ENCODE measurements around the gene AMOTL1. TPM values are rescaled to one million over a fixed set of nuclear protein-coding genes. Genes with fewer than 3 reads are reported as not detected.

Gene AMOTL1
- total RNA-seq, 1 donor from 2014 or later = 35.9 TPM

DNA sequence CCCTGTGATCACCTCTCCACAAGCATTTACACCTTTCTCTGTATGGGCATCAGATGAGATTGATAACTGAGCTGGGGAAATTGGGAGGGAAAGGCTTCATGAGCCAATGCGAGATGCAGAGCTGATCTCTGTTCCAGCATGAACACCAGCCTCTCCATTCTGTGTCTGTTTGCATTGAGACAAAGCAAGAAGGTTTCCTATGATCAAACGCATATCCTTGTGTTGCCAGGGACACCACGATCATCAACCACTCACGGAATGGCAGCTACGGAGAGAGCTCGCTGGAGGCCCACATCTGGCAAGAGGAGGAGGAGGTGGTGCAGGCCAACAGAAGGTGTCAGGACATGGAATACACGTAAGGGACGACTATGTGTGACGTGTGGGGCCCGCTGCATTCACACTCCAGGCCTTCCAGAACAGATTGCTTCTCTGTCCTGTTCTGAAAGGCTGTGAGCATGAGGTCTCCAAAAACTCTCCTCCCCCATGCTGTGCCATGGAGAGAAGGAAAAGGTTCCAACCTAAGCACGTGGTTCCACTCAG lies 96.4 kb downstream of the AMOTL1 start:
- DNase-seq (ENCODE audit: low spot score) = no peak
- peaks cover 57% of the 10 kb centered on the region for H3K36me3 Mint-ChIP-seq (ENCODE audit: low read depth, unreplicated experiment)
- peaks cover 12% of the 10 kb centered on the region for H3K4me1 Mint-ChIP-seq (ENCODE audit: unreplicated experiment)
- H3K27me3 Mint-ChIP-seq (ENCODE audit: unreplicated experiment) = peaks cover 7% of the 10 kb centered on the region
- TF ChIP-seq, protein P1, sequence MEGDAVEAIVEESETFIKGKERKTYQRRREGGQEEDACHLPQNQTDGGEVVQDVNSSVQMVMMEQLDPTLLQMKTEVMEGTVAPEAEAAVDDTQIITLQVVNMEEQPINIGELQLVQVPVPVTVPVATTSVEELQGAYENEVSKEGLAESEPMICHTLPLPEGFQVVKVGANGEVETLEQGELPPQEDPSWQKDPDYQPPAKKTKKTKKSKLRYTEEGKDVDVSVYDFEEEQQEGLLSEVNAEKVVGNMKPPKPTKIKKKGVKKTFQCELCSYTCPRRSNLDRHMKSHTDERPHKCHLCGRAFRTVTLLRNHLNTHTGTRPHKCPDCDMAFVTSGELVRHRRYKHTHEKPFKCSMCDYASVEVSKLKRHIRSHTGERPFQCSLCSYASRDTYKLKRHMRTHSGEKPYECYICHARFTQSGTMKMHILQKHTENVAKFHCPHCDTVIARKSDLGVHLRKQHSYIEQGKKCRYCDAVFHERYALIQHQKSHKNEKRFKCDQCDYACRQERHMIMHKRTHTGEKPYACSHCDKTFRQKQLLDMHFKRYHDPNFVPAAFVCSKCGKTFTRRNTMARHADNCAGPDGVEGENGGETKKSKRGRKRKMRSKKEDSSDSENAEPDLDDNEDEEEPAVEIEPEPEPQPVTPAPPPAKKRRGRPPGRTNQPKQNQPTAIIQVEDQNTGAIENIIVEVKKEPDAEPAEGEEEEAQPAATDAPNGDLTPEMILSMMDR (IDR thresholded peaks at IDR 0.05; ENCODE audit: unreplicated experiment) = no peak
- H3K9me3 Mint-ChIP-seq (ENCODE audit: unreplicated experiment) = no peaks in the 10 kb centered on the region
- no peak overlapping the region for H3K27ac Mint-ChIP-seq (ENCODE audit: unreplicated experiment)
- H3K4me3 Mint-ChIP-seq (ENCODE audit: unreplicated experiment) = no peak overlapping the region

DNA sequence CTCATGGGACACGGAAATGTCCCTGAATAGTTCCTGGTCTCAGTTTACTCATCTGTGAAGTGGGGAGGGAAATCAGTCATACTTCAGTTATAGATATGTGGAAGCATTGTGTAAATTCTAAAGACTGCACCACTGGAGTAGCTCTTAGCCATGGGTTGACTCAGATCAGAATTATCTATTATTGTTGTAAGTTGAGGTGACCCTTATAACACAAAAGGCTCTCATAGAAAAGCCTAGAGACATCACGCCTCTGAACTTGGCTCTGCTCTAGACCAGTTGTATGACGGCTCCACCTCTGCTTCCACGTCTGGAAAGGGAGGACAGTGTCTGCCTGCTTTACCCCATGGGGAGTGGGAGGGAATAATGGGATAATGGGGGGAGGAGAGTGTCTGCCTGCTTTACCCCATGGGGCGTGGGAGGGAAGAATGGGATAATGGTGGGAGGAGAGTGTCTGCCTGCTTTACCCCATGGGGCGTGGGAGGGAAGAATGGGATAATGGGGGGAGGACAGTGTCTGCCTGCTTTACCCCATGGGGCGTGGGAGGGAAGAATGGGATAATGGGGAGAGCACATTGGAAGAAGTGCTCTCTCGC lies 98.2 kb downstream of the AMOTL1 start:
- Mint-ChIP-seq H3K9me3 (ENCODE audit: unreplicated experiment) (no peaks in the 10 kb centered on the region), H3K36me3 (ENCODE audit: low read depth, unreplicated experiment) (peaks cover 55% of the 10 kb centered on the region), H3K4me1 (ENCODE audit: unreplicated experiment) (peaks cover 12% of the 10 kb centered on the region), H3K27ac (ENCODE audit: unreplicated experiment) (peak overlapping the region; percentile 87), H3K27me3 (ENCODE audit: unreplicated experiment) (peaks cover 7% of the 10 kb centered on the region), H3K4me3 (ENCODE audit: unreplicated experiment) (no peak overlapping the region)
- TF ChIP-seq, protein P1 (IDR thresholded peaks at IDR 0.05; ENCODE audit: unreplicated experiment) = no peak
- no peak for DNase-seq (ENCODE audit: low spot score)

DNA sequence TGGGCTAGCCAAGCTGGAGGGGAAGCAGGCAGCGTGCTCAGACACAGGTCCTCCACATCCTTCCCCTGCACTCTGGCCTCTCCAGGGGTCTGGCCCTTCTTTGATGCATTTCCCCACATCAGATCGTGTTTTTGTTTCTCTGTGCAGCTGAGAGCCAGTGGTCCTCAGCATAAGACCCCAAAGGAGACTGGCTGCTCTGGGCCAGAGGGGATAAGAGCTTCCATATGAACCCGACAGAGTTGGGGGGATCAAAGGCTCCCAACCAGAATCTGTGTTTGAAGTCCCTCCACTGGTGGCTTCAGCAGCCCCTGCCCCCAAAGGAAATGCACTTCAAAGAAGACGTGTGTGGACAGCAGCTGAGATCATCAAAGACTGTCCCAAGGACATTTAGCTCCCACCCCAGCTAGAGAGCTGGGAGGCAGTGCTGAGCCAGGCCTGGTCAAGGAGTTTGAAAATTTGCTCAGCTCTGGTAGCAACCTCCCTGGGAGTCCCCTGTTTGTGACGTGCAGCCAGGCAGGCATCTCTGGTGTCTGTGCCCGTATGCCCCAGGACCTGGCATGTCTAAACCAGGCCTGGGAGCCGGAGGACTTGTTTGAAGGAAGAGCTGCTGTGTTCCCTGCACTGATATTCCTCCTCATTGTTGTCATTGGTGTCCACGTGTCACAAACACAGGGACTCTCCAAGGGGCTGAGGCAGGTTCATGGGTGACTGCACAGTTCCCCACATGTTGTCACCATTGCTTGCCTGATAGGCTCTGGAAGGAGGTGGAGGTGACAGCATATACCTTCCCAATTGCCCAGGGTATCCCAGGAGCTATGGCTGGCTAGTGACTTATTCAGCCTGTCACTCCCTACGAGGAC lies 99.0 kb downstream of the AMOTL1 start:
- Mint-ChIP-seq H3K27me3 (ENCODE audit: unreplicated experiment) (peaks cover 4% of the 10 kb centered on the region), H3K4me3 (ENCODE audit: unreplicated experiment) (no peak overlapping the region), H3K9me3 (ENCODE audit: unreplicated experiment) (no peaks in the 10 kb centered on the region), H3K27ac (ENCODE audit: unreplicated experiment) (no peak overlapping the region), H3K4me1 (ENCODE audit: unreplicated experiment) (peaks cover 12% of the 10 kb centered on the region), H3K36me3 (ENCODE audit: low read depth, unreplicated experiment) (peaks cover 59% of the 10 kb centered on the region)
- no peak for DNase-seq (ENCODE audit: low spot score)
- TF ChIP-seq, protein P1 (IDR thresholded peaks at IDR 0.05; ENCODE audit: unreplicated experiment) = no peak

DNA sequence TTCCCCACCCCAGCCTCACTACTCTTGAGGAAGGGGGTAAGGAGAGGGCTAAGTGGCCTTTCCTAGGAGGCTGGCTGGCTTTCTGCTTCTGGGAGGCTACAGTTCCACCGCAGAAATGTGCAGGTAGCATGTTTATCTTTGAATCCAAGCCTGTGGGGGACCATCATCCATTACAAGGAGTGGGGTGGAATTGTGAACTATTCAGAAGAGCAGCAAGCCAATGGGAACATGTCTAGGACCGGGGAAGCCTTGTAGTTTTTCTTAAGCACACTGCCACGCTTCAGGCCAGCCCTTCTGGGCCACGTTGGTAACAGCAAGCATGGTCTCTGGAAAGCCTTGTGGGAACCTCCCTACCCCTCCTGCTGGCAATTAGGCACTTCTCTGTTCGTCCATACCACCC lies 100.3 kb downstream of the AMOTL1 start:
- Mint-ChIP-seq H3K4me3 (ENCODE audit: unreplicated experiment) (no peak overlapping the region), H3K36me3 (ENCODE audit: low read depth, unreplicated experiment) (peaks cover 67% of the 10 kb centered on the region), H3K27me3 (ENCODE audit: unreplicated experiment) (peaks cover 4% of the 10 kb centered on the region), H3K9me3 (ENCODE audit: unreplicated experiment) (no peaks in the 10 kb centered on the region), H3K27ac (ENCODE audit: unreplicated experiment) (no peak overlapping the region), H3K4me1 (ENCODE audit: unreplicated experiment) (peaks cover 12% of the 10 kb centered on the region)
- no peak for DNase-seq (ENCODE audit: low spot score)
- TF ChIP-seq, protein P1 (IDR thresholded peaks at IDR 0.05; ENCODE audit: unreplicated experiment) = no peak

DNA sequence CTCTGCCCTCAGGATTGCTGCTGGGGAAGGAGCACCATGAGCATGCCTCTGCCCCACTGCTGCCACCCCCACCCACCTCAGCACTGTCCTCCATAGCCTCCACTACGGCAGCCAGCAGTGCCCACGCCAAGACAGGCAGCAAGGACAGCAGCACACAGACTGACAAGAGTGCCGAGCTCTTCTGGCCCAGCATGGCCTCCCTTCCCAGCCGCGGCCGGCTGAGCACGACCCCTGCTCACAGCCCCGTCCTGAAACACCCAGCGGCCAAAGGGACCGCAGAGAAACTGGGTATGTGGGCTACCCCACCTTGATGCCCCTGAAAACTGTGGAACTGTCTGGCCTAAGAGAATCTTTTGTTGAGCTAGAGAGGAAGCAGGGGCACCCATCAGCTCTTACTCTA lies 101.0 kb downstream of the AMOTL1 start:
- Mint-ChIP-seq H3K4me1 (ENCODE audit: unreplicated experiment) (peaks cover 12% of the 10 kb centered on the region), H3K27me3 (ENCODE audit: unreplicated experiment) (peaks cover 2% of the 10 kb centered on the region), H3K27ac (ENCODE audit: unreplicated experiment) (no peak overlapping the region), H3K9me3 (ENCODE audit: unreplicated experiment) (no peaks in the 10 kb centered on the region), H3K36me3 (ENCODE audit: low read depth, unreplicated experiment) (peaks cover 66% of the 10 kb centered on the region), H3K4me3 (ENCODE audit: unreplicated experiment) (peak overlapping the region; percentile 9)
- no peak for DNase-seq (ENCODE audit: low spot score)
- TF ChIP-seq, protein P1 (IDR thresholded peaks at IDR 0.05; ENCODE audit: unreplicated experiment) = no peak
